Chondrocyte (in vitro differentiated cells): ENCODE results near the gene DCHS2. TPM values are rescaled to one million over a fixed set of nuclear protein-coding genes. Genes with fewer than 3 reads are reported as not detected.

Experiments
- DNase-seq: peaks from one replicate; pipeline ENCODE4 v3.0.0; 2021; ENCODE audit warnings: mixed read lengths, low spot score
- H3K27ac Mint-ChIP-seq: one replicate; pipeline ENCODE4 v1.8.0; 2021; ENCODE audit warnings: mild to moderate bottlenecking, moderate library complexity, mixed read lengths; ENCODE audit not compliant: unreplicated experiment
- H3K27me3 Mint-ChIP-seq: 2 replicates; pipeline ENCODE4 v1.8.0; 2021; ENCODE audit warnings: low read depth, mixed read lengths
- H3K36me3 Mint-ChIP-seq: 2 replicates; pipeline ENCODE4 v1.8.0; 2021; ENCODE audit warnings: low read depth, mixed read lengths
- H3K4me1 Mint-ChIP-seq: 2 replicates; pipeline ENCODE4 v1.8.0; 2021; ENCODE audit warnings: low read depth, mild to moderate bottlenecking, mixed read lengths
- H3K4me3 Mint-ChIP-seq: one replicate; pipeline ENCODE4 v1.8.0; 2021; ENCODE audit warnings: mild to moderate bottlenecking, moderate library complexity, mixed read lengths; ENCODE audit not compliant: unreplicated experiment
- H3K9me3 Mint-ChIP-seq: 2 replicates; pipeline ENCODE4 v1.8.0; 2021; ENCODE audit warnings: low read depth, mixed read lengths
- CTCF ChIP-seq: fragments of 200-600 bp; sonication (generic); IDR thresholded peaks from 2 replicates; pipeline ENCODE4 v1.5.0; 2021; ENCODE audit warnings: antibody characterized with exemption, mild to moderate bottlenecking, moderate library complexity
- total RNA-seq: library from RNA; stranded (reverse); gene quantifications from 3 replicates; pipeline ENCODE4 v1.2.1, GENCODE V29; 2021

DCHS2 gene
- total RNA-seq, 1 donor from 2014 or later: not detected

GRCh38 chr4:154444958-154445357, 46.6 kb downstream of the DCHS2 start:
- Mint-ChIP-seq H3K27me3 (peaks cover 21% of the 10 kb centered on the region), H3K9me3 (no peaks in the 10 kb centered on the region), H3K27ac (no peak overlapping the region), H3K4me1 (no peaks in the 10 kb centered on the region), H3K4me3 (no peak overlapping the region), H3K36me3 (no peaks in the 10 kb centered on the region)
- DNase-seq: no peak
- no peak for TF ChIP-seq CTCF

- H3K27me3 Mint-ChIP-seq: peaks cover 14% of the 10 kb centered on the region
- no peaks in the 10 kb centered on the region for H3K4me1 Mint-ChIP-seq
- no peak for TF ChIP-seq CTCF
Observed at GRCh38 chr4:154441982-154442381, 49.6 kb downstream of the DCHS2 start.

GRCh38 chr4:154441124-154441523, 50.5 kb downstream of the DCHS2 start:
- Mint-ChIP-seq H3K27ac (no peak overlapping the region), H3K9me3 (no peaks in the 10 kb centered on the region), H3K4me3 (no peak overlapping the region), H3K27me3 (peaks cover 15% of the 10 kb centered on the region), H3K36me3 (no peaks in the 10 kb centered on the region), H3K4me1 (no peaks in the 10 kb centered on the region)
- DNase-seq: no peak
- TF ChIP-seq CTCF: no peak

More at GRCh38 chr4:154441982-154442381, 49.6 kb downstream of the DCHS2 start:
- Mint-ChIP-seq H3K27ac (no peak overlapping the region), H3K9me3 (no peaks in the 10 kb centered on the region), H3K36me3 (no peaks in the 10 kb centered on the region), H3K4me3 (no peak overlapping the region)
- DNase-seq: no peak

- Mint-ChIP-seq H3K27ac (no peak overlapping the region), H3K9me3 (no peaks in the 10 kb centered on the region), H3K27me3 (peaks cover 21% of the 10 kb centered on the region), H3K4me3 (no peak overlapping the region), H3K4me1 (no peaks in the 10 kb centered on the region), H3K36me3 (no peaks in the 10 kb centered on the region)
- no peak for TF ChIP-seq CTCF
- no peak for DNase-seq
Observed at GRCh38 chr4:154439224-154439623, 52.4 kb downstream of the DCHS2 start.

- no peaks in the 10 kb centered on the region for H3K36me3 Mint-ChIP-seq
Observed at GRCh38 chr4:154435895-154436294, 55.7 kb downstream of the DCHS2 start.

More at GRCh38 chr4:154435895-154436294, 55.7 kb downstream of the DCHS2 start:
- Mint-ChIP-seq H3K27me3 (peaks cover 28% of the 10 kb centered on the region), H3K4me3 (no peak overlapping the region), H3K27ac (no peak overlapping the region), H3K4me1 (no peaks in the 10 kb centered on the region), H3K9me3 (no peaks in the 10 kb centered on the region)
- TF ChIP-seq CTCF: no peak
- no peak for DNase-seq
